Measurements from ENCODE around the gene EGR1. TPM values are rescaled to one million over a fixed set of nuclear protein-coding genes. Genes with fewer than 3 reads are reported as not detected.

Gene EGR1
- polyA plus RNA-seq, 4 donors: 3.4 to 242 (median 70.7) TPM

DNA sequence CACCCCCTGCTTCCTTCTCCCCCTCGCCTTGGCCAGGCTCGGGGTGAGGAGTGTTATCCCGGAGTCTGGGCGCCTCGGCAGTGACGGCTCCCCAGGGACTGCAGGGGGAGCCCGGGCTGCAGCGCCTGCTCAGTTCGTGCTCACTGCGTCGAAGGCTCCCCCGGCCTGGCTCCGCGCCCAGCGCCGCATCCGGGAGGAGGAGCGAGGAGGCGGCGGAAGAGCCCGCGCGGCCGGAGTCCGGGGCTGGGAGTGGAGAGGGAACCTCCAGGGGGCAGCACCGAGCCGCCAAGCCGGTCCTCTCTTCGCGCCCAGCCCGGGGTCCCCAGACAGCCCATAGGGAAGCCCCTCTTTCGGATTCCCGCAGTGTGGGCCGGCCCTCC, 1.3 kb upstream of the EGR1 start:
- peak overlapping the region; percentile 96 to 99 (median 97) for H3K27ac ChIP-seq (ENCODE audit: low read depth in 1 of 3, low read length in 2 of 3)
- H3K9me3 ChIP-seq (ENCODE audit: control insufficient read depth in 2 of 2, insufficient read depth in 1 of 2, low read depth in 1 of 2, low read length in 1 of 2): no peaks in the 10 kb centered on the region
- peak overlapping the region; percentile 78 to 85 (median 84) for H3K4me3 ChIP-seq (ENCODE audit: low read depth in 1 of 3, low read length in 3 of 3)
- H3K36me3 ChIP-seq (ENCODE audit: control insufficient read depth in 3 of 3, insufficient read depth in 2 of 3, low read depth in 1 of 3, low read length in 3 of 3): peaks cover 0 to 19% (median 3%) of the 10 kb centered on the region in 3 donors
- peaks cover 0 to 4% (median 0%) of the 10 kb centered on the region in 3 donors for H3K27me3 ChIP-seq (ENCODE audit: control insufficient read depth in 3 of 3, insufficient read depth in 3 of 3, low read length in 3 of 3)
- FAIRE-seq (no peak), DNase-seq (peak; percentile 95 to 99)
- peaks cover 0 to 33% (median 8%) of the 10 kb centered on the region in 3 donors for H3K4me1 ChIP-seq (ENCODE audit: control insufficient read depth in 3 of 3, insufficient read depth in 2 of 3, low read depth in 1 of 3, low read length in 2 of 3)
- 0% methylated on average over 21 to 34 of the region's 34 CpGs for WGBS, 3 donors

DNA sequence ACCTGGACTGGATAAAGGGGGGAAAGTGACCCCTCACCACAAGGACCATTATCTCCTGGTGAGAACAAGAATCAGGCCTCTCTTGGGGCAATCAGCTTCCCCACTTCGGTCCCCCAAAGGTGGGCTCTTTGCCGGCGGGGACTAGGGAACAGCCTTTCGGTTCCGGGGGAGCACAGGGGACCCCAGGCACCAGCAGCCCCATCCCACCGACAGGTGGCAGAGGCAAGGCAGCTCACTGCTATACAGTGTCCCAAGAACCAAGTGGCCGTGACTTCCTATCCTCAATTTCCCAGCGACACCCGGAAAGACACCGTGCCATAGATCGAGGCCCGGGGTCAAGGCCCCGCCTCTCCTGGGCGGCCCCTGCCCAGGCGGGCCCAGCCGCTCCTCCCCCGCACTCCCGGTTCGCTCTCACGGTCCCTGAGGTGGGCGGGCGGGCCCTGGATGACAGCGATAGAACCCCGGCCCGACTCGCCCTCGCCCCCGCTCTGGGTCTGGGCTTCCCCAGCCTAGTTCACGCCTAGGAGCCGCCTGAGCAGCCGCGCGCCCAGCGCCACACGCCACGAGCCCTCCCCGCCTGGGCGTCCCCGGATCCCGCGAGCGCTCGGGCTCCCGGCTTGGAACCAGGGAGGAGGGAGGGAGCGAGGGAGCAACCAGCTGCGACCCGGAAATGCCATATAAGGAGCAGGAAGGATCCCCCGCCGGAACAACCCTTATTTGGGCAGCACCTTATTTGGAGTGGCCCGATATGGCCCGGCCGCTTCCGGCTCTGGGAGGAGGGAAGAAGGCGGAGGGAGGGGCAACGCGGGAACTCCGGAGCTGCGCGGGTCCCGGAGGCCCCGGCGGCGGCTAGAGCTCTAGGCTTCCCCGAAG, 655 bp upstream of the EGR1 start:
- H3K27ac ChIP-seq (ENCODE audit: low read depth in 1 of 3, low read length in 2 of 3): peak overlapping the region; percentile 96 to 99 (median 97)
- WGBS, 3 donors: 0 to 1% (median 0%) methylated on average over 51 to 64 of the region's 64 CpGs
- H3K9me3 ChIP-seq (ENCODE audit: control insufficient read depth in 2 of 2, insufficient read depth in 1 of 2, low read depth in 1 of 2, low read length in 1 of 2): no peaks in the 10 kb centered on the region
- H3K4me1 ChIP-seq (ENCODE audit: control insufficient read depth in 3 of 3, insufficient read depth in 2 of 3, low read depth in 1 of 3, low read length in 2 of 3): peaks cover 0 to 27% (median 8%) of the 10 kb centered on the region in 3 donors
- peaks cover 0 to 4% (median 0%) of the 10 kb centered on the region in 3 donors for H3K27me3 ChIP-seq (ENCODE audit: control insufficient read depth in 3 of 3, insufficient read depth in 3 of 3, low read length in 3 of 3)
- peak overlapping the region; percentile 78 to 85 (median 84) for H3K4me3 ChIP-seq (ENCODE audit: low read depth in 1 of 3, low read length in 3 of 3)
- FAIRE-seq: no peak
- peak; percentile 99 for DNase-seq
- H3K36me3 ChIP-seq (ENCODE audit: control insufficient read depth in 3 of 3, insufficient read depth in 2 of 3, low read depth in 1 of 3, low read length in 3 of 3): peaks cover 0 to 19% (median 3%) of the 10 kb centered on the region in 3 donors

GRCh38 chr5:138466125-138466899, 1.0 kb downstream of the EGR1 start:
- no peaks in the 10 kb centered on the region for H3K9me3 ChIP-seq (ENCODE audit: control insufficient read depth in 2 of 2, insufficient read depth in 1 of 2, low read depth in 1 of 2, low read length in 1 of 2)
- FAIRE-seq: no peak
- WGBS, 3 donors: 7 to 16% (median 10%) methylated on average over 37 to 39 of the region's 39 CpGs
- H3K27me3 ChIP-seq (ENCODE audit: control insufficient read depth in 3 of 3, insufficient read depth in 3 of 3, low read length in 3 of 3): peaks cover 0 to 4% (median 0%) of the 10 kb centered on the region in 3 donors
- DNase-seq: peak; percentile 63 to 72
- H3K4me1 ChIP-seq (ENCODE audit: control insufficient read depth in 3 of 3, insufficient read depth in 2 of 3, low read depth in 1 of 3, low read length in 2 of 3): peaks cover 0 to 18% (median 8%) of the 10 kb centered on the region in 3 donors
- H3K4me3 ChIP-seq (ENCODE audit: low read depth in 1 of 3, low read length in 3 of 3): peak overlapping the region; percentile 80 to 85 (median 84)
- H3K36me3 ChIP-seq (ENCODE audit: control insufficient read depth in 3 of 3, insufficient read depth in 2 of 3, low read depth in 1 of 3, low read length in 3 of 3): peaks cover 0 to 19% (median 3%) of the 10 kb centered on the region in 3 donors
- peak overlapping the region in 1 of 3 donors; percentile 96 for H3K27ac ChIP-seq (ENCODE audit: low read depth in 1 of 3, low read length in 2 of 3)

DNA sequence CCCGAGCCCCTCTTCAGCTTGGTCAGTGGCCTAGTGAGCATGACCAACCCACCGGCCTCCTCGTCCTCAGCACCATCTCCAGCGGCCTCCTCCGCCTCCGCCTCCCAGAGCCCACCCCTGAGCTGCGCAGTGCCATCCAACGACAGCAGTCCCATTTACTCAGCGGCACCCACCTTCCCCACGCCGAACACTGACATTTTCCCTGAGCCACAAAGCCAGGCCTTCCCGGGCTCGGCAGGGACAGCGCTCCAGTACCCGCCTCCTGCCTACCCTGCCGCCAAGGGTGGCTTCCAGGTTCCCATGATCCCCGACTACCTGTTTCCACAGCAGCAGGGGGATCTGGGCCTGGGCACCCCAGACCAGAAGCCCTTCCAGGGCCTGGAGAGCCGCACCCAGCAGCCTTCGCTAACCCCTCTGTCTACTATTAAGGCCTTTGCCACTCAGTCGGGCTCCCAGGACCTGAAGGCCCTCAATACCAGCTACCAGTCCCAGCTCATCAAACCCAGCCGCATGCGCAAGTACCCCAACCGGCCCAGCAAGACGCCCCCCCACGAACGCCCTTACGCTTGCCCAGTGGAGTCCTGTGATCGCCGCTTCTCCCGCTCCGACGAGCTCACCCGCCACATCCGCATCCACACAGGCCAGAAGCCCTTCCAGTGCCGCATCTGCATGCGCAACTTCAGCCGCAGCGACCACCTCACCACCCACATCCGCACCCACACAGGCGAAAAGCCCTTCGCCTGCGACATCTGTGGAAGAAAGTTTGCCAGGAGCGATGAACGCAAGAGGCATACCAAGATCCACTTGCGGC, 1.8 kb downstream of the EGR1 start:
- Histone ChIP-seq H3K27me3 (ENCODE audit: control insufficient read depth in 3 of 3, insufficient read depth in 3 of 3, low read length in 3 of 3) (peaks cover 0 to 4% (median 0%) of the 10 kb centered on the region in 3 donors), H3K27ac (ENCODE audit: low read depth in 1 of 3, low read length in 2 of 3) (no peak overlapping the region), H3K4me3 (ENCODE audit: low read depth in 1 of 3, low read length in 3 of 3) (peak overlapping the region in 2 of 3 donors; percentile 84 to 85), H3K36me3 (ENCODE audit: control insufficient read depth in 3 of 3, insufficient read depth in 2 of 3, low read depth in 1 of 3, low read length in 3 of 3) (peaks cover 0 to 19% (median 3%) of the 10 kb centered on the region in 3 donors), H3K4me1 (ENCODE audit: control insufficient read depth in 3 of 3, insufficient read depth in 2 of 3, low read depth in 1 of 3, low read length in 2 of 3) (peaks cover 0 to 18% (median 8%) of the 10 kb centered on the region in 3 donors), H3K9me3 (ENCODE audit: control insufficient read depth in 2 of 2, insufficient read depth in 1 of 2, low read depth in 1 of 2, low read length in 1 of 2) (no peaks in the 10 kb centered on the region)
- FAIRE-seq (no peak), DNase-seq (no peak)
- 93 to 95% (median 93%) methylated on average over 45 of the region's 45 CpGs for WGBS, 3 donors

- 90 to 96% (median 94%) methylated on average over 14 of the region's 14 CpGs for WGBS, 3 donors
- FAIRE-seq (no peak), DNase-seq (peak in 1 of 2 donors; percentile 51)
- peaks cover 0 to 19% (median 3%) of the 10 kb centered on the region in 3 donors for H3K36me3 ChIP-seq (ENCODE audit: control insufficient read depth in 3 of 3, insufficient read depth in 2 of 3, low read depth in 1 of 3, low read length in 3 of 3)
- peak overlapping the region in 1 of 3 donors; percentile 6 for H3K4me3 ChIP-seq (ENCODE audit: low read depth in 1 of 3, low read length in 3 of 3)
- H3K27ac ChIP-seq (ENCODE audit: low read depth in 1 of 3, low read length in 2 of 3): no peak overlapping the region
- no peaks in the 10 kb centered on the region for H3K9me3 ChIP-seq (ENCODE audit: control insufficient read depth in 2 of 2, insufficient read depth in 1 of 2, low read depth in 1 of 2, low read length in 1 of 2)
- peaks cover 0 to 4% (median 0%) of the 10 kb centered on the region in 3 donors for H3K27me3 ChIP-seq (ENCODE audit: control insufficient read depth in 3 of 3, insufficient read depth in 3 of 3, low read length in 3 of 3)
- peaks cover 0 to 18% (median 8%) of the 10 kb centered on the region in 3 donors for H3K4me1 ChIP-seq (ENCODE audit: control insufficient read depth in 3 of 3, insufficient read depth in 2 of 3, low read depth in 1 of 3, low read length in 2 of 3)
Observed at GRCh38 chr5:138467711-138468132, 2.4 kb downstream of the EGR1 start.

DNA sequence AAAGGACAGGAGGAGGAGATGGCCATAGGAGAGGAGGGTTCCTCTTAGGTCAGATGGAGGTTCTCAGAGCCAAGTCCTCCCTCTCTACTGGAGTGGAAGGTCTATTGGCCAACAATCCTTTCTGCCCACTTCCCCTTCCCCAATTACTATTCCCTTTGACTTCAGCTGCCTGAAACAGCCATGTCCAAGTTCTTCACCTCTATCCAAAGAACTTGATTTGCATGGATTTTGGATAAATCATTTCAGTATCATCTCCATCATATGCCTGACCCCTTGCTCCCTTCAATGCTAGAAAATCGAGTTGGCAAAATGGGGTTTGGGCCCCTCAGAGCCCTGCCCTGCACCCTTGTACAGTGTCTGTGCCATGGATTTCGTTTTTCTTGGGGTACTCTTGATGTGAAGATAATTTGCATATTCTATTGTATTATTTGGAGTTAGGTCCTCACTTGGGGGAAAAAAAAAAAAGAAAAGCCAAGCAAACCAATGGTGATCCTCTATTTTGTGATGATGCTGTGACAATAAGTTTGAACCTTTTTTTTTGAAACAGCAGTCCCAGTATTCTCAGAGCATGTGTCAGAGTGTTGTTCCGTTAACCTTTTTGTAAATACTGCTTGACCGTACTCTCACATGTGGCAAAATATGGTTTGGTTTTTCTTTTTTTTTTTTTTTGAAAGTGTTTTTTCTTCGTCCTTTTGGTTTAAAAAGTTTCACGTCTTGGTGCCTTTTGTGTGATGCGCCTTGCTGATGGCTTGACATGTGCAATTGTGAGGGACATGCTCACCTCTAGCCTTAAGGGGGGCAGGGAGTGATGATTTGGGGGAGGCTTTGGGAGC, 3.1 kb downstream of the EGR1 start:
- Histone ChIP-seq H3K4me1 (ENCODE audit: control insufficient read depth in 3 of 3, insufficient read depth in 2 of 3, low read depth in 1 of 3, low read length in 2 of 3) (peaks cover 0 to 15% (median 8%) of the 10 kb centered on the region in 3 donors), H3K27me3 (ENCODE audit: control insufficient read depth in 3 of 3, insufficient read depth in 3 of 3, low read length in 3 of 3) (peaks cover 0 to 4% (median 0%) of the 10 kb centered on the region in 3 donors), H3K9me3 (ENCODE audit: control insufficient read depth in 2 of 2, insufficient read depth in 1 of 2, low read depth in 1 of 2, low read length in 1 of 2) (no peaks in the 10 kb centered on the region), H3K27ac (ENCODE audit: low read depth in 1 of 3, low read length in 2 of 3) (no peak overlapping the region), H3K36me3 (ENCODE audit: control insufficient read depth in 3 of 3, insufficient read depth in 2 of 3, low read depth in 1 of 3, low read length in 3 of 3) (peaks cover 0 to 19% (median 3%) of the 10 kb centered on the region in 3 donors), H3K4me3 (ENCODE audit: low read depth in 1 of 3, low read length in 3 of 3) (peak overlapping the region in 1 of 3 donors; percentile 6)
- DNase-seq: peak in 1 of 2 donors; percentile 67
- FAIRE-seq: no peak
- 83 to 95% (median 87%) methylated on average over 7 of the region's 7 CpGs for WGBS, 3 donors

- DNase-seq (peak in 1 of 2 donors; percentile 81), FAIRE-seq (no peak)
- no peaks in the 10 kb centered on the region for H3K9me3 ChIP-seq (ENCODE audit: control insufficient read depth in 2 of 2, insufficient read depth in 1 of 2, low read depth in 1 of 2, low read length in 1 of 2)
- peak overlapping the region in 1 of 3 donors; percentile 41 for H3K27ac ChIP-seq (ENCODE audit: low read depth in 1 of 3, low read length in 2 of 3)
- peaks cover 0 to 19% (median 3%) of the 10 kb centered on the region in 3 donors for H3K36me3 ChIP-seq (ENCODE audit: control insufficient read depth in 3 of 3, insufficient read depth in 2 of 3, low read depth in 1 of 3, low read length in 3 of 3)
- 90 to 95% (median 92%) methylated on average over 8 of the region's 8 CpGs for WGBS, 3 donors
- H3K4me1 ChIP-seq (ENCODE audit: control insufficient read depth in 3 of 3, insufficient read depth in 2 of 3, low read depth in 1 of 3, low read length in 2 of 3): peaks cover 0 to 12% (median 8%) of the 10 kb centered on the region in 3 donors
- peaks cover 0 to 4% (median 0%) of the 10 kb centered on the region in 3 donors for H3K27me3 ChIP-seq (ENCODE audit: control insufficient read depth in 3 of 3, insufficient read depth in 3 of 3, low read length in 3 of 3)
- no peak overlapping the region for H3K4me3 ChIP-seq (ENCODE audit: low read depth in 1 of 3, low read length in 3 of 3)
Observed at GRCh38 chr5:138468966-138469539, 3.8 kb downstream of the EGR1 start.

Measured in small intestine (tissue), 7 donors.